Measurements from ENCODE around the gene HIGD1A. TPM values are rescaled to one million over a fixed set of nuclear protein-coding genes. Genes with fewer than 3 reads are reported as not detected.

Gene HIGD1A
- total and polyA plus RNA-seq, 2 of the 8 experiments (the other 6 are each of a cell fraction or from before 2014, with no cell fraction given) = 67.3 to 95.4 TPM

DNA sequence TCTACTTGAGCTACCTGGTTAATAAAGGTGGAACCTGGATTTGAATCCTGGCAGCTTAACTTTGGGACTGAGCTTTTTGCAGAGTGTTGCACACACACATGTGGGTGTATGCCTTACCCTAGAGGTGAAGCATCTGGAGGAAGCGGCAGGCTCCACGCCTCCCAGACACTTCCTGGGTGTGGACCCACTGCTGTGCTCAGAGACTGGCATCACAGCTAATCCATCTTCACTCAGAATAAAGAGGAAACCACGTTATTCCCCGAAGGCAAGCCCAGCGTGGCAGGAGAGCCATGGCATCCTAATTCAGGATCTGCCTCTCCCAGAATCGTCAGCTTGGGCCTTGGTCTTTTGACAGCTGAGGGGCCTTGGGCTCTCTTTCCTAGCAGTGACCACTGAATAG is 56.7 kb downstream of the HIGD1A start:
- Histone ChIP-seq H3K23me2 (ENCODE audit: low read depth, low read length) (no peaks in the 10 kb centered on the region), H3K4me2 (ENCODE audit: insufficient read depth in 1 of 2, low read depth in 2 of 2, low read length in 2 of 2) (no peak overlapping the region), H3K4me1 (replicated peaks in 1 of 4; ENCODE audit: control insufficient read depth in 3 of 4, insufficient read depth in 4 of 4, low read length in 3 of 4) (peaks cover 0 to 11% (median 4%) of the 10 kb centered on the region in 4 experiments; a peak in 5 of 7 replicates), H2BK15ac (ENCODE audit: low read length) (no peak overlapping the region), H3K56ac (replicated peaks; ENCODE audit: insufficient read length, low read depth, low read length) (no peak overlapping the region), H3K9ac (replicated peaks in 1 of 4; ENCODE audit: extremely low read depth in 1 of 4, low read depth in 3 of 4, low read length in 3 of 4) (no peak overlapping the region), H4K5ac (ENCODE audit: insufficient read length, low read depth, low read length) (no peak overlapping the region), H3K4me3 (ENCODE audit: extremely low read depth in 1 of 4, insufficient read depth in 2 of 4, low read depth in 3 of 4, low read length in 4 of 4) (no peak overlapping the region), H2BK20ac (ENCODE audit: low read length) (no peak overlapping the region), H3K9me3 (ENCODE audit: insufficient read depth in 2 of 2, low read depth in 1 of 2, low read length in 1 of 2) (no peaks in the 10 kb centered on the region), H3K18ac (ENCODE audit: extremely low read depth, low read length) (no peak overlapping the region), H4K8ac (ENCODE audit: extremely low read depth, insufficient read depth, low read length) (no peak overlapping the region), H3K27me3 (replicated peaks in 1 of 4; ENCODE audit: control insufficient read depth in 3 of 4, extremely low read depth in 1 of 4, insufficient read depth in 3 of 4, low read length in 3 of 4) (no peaks in the 10 kb centered on the region; a peak in 2 of 7 replicates), H2BK120ac (replicated peaks; ENCODE audit: low read depth, low read length) (no peak overlapping the region), H3K79me1 (ENCODE audit: low read depth, low read length) (no peaks in the 10 kb centered on the region), H4K20me1 (replicated peaks in 1 of 2; ENCODE audit: control insufficient read depth in 1 of 2, insufficient read depth in 2 of 2, low read length in 2 of 2) (peaks cover 0 to 2% of the 10 kb centered on the region in 2 experiments), H2BK12ac (ENCODE audit: low read depth, low read length) (no peak overlapping the region), H3K14ac (ENCODE audit: insufficient read length) (no peak overlapping the region), H4K91ac (replicated peaks; ENCODE audit: insufficient read length, low read length) (no peak overlapping the region), H3K4ac (replicated peaks; ENCODE audit: insufficient read length, low read depth, low read length) (no peak overlapping the region), H3K23ac (ENCODE audit: insufficient read length) (no peak overlapping the region), H2AK5ac (ENCODE audit: low read depth, low read length) (no peak overlapping the region), H3K27ac (ENCODE audit: low read depth, low read length) (no peak overlapping the region), H3K36me3 (ENCODE audit: control insufficient read depth in 2 of 4, insufficient read depth in 4 of 4, low read length in 3 of 4) (no peaks in the 10 kb centered on the region), H2AFZ (ENCODE audit: low read length) (no peak overlapping the region), H2BK5ac (ENCODE audit: low read depth, low read length) (no peak overlapping the region), H3K79me2 (ENCODE audit: control insufficient read depth in 1 of 2, insufficient read depth in 2 of 2, low read length in 2 of 2) (no peaks in the 10 kb centered on the region)
- FAIRE-seq (no peak), DNase-seq (ENCODE audit: low read depth in 1 of 2, low spot score in 2 of 2) (peak in 1 of 2 experiments; percentile 11)
- ChIA-PET CTCF (ENCODE audit: partially characterized antibody) (interaction anchor here (0.6 to 5.9 kb wide), 10 partner anchors 9 to 135 kb away, joined by 3 to 54 read pairs (median 6); no protein-coding TSS in a partner anchor), POLR2A (ENCODE audit: partially characterized antibody) (interaction anchor here (0.6 to 2.4 kb wide), 4 partner anchors 57 to 164 kb away, joined by 3 to 9 read pairs (median 3); no protein-coding TSS in a partner anchor)
- WGBS, 2 experiments (ENCODE audit: extremely low coverage in 1 of 2, insufficient coverage in 1 of 2, insufficient read length in 1 of 2, insufficient replicate concordance in 2 of 2, low coverage in 1 of 2, low lambda C conversion rate in 2 of 2, missing lambda C conversion rate in 1 of 2) = 89% methylated on average over 6 of the region's 6 CpGs; no CpG with 5 or more reads in 1 of the 2 experiments
- TF ChIP-seq KDM1A (IDR thresholded peaks at IDR 0.05; ENCODE audit: borderline replicate concordance, low read length) (no peak), YY1 (IDR thresholded peaks at IDR 0.05; ENCODE audit: low read depth, low read length) (no peak), TEAD4 (IDR thresholded peaks at IDR 0.05; ENCODE audit: low read depth, low read length) (no peak), SP2 (IDR thresholded peaks at IDR 0.05; ENCODE audit: low read length) (no peak), FOSL1 (IDR thresholded peaks at IDR 0.05; ENCODE audit: insufficient read depth, low read depth, low read length) (no peak)

Measured in H1 (cell line).